Stimulated activated CD4-positive, alpha-beta T cell treated with anti-CD3 and anti-CD28 coated beads, Interleukin-4, amount 100 ng/mL, for 4 hours (primary cell): ENCODE results near the gene LCTL.

Experiments
- DNase-seq, 2 experiments: peaks; one replicate each; pipeline ENCODE4 v3.0.0-alpha.2; 2020

Gene LCTL

GRCh38 chr15:66565741-66566144 lies at the start of gene LCTL:
TSS of gene LCTL (minus strand) at chr15:66565998. CDS start at chr15:66565365, 633 bp downstream.
- no peak for DNase-seq

GRCh38 chr15:66614951-66615760 lies 49.4 kb upstream of the LCTL start:
- DNase-seq, result no peak

GRCh38 chr15:66614456-66614855 lies 48.7 kb upstream of the LCTL start:
- no peak for DNase-seq

- no peak for DNase-seq
These were observed 47.9 kb upstream of the LCTL start for GRCh38 chr15:66613743-66614142.

GRCh38 chr15:66611257-66612053 lies 45.7 kb upstream of the LCTL start:
- DNase-seq, result no peak

- no peak for DNase-seq
These were observed 44.1 kb upstream of the LCTL start for GRCh38 chr15:66609876-66610275.

- no peak for DNase-seq
These were observed 43.1 kb upstream of the LCTL start for GRCh38 chr15:66608881-66609280.

- no peak for DNase-seq
These were observed 42.4 kb upstream of the LCTL start for GRCh38 chr15:66608159-66608558.

GRCh38 chr15:66603301-66604179 lies 37.7 kb upstream of the LCTL start:
- peak; percentile 42 to 67 for DNase-seq

- DNase-seq, result no peak
These were observed 35.7 kb upstream of the LCTL start for GRCh38 chr15:66601521-66601920.

GRCh38 chr15:66600240-66600627 lies 34.4 kb upstream of the LCTL start:
- no peak for DNase-seq

- DNase-seq, result no peak
These were observed 33.9 kb upstream of the LCTL start for GRCh38 chr15:66599536-66600239.

GRCh38 chr15:66598095-66598815 lies 32.5 kb upstream of the LCTL start:
- no peak for DNase-seq

- no peak for DNase-seq
These were observed 30.2 kb upstream of the LCTL start for GRCh38 chr15:66595931-66596545.

GRCh38 chr15:66595332-66595731 lies 29.5 kb upstream of the LCTL start:
- DNase-seq, result no peak

- no peak for DNase-seq
These were observed 29.0 kb upstream of the LCTL start for GRCh38 chr15:66594836-66595235.

GRCh38 chr15:66594344-66594743 lies 28.5 kb upstream of the LCTL start:
- no peak for DNase-seq

- DNase-seq, result no peak
These were observed 27.5 kb upstream of the LCTL start for GRCh38 chr15:66593219-66593780.

GRCh38 chr15:66592505-66593218 lies 26.9 kb upstream of the LCTL start:
- no peak for DNase-seq

- DNase-seq, result no peak
These were observed 25.6 kb upstream of the LCTL start for GRCh38 chr15:66591322-66591862.
